H1 (cell line): Measurements from ENCODE around the gene ASAP3. TPM values are rescaled to one million over a fixed set of nuclear protein-coding genes. Genes with fewer than 3 reads are reported as not detected.

Experiments
- CTCF ChIA-PET: fragments of 300-600 bp; sonication (Branson Sonifier 250); formaldehyde crosslinking; loops from one replicate; lab custom pipeline; 2021; ENCODE audit not compliant: partially characterized antibody; lab: Charles Lee
- POLR2A ChIA-PET: fragments of 300-600 bp; sonication (Branson Sonifier 250); formaldehyde crosslinking; loops from one replicate; lab custom pipeline; 2021; ENCODE audit warnings: inconsistent platforms; ENCODE audit not compliant: partially characterized antibody; lab: Charles Lee
- DNase-seq, 2 experiments: peaks; one replicate each; pipeline versions ENCODE4 v3.0.0 to v3.0.0-alpha.2; 2010 to 2022; ENCODE audit warnings: low spot score in 2 of 2, low read depth in 1 of 2, mixed read lengths in 1 of 2
- FAIRE-seq: peaks from 2 replicates; lab custom pipeline; 2011; peaks lifted over from hg19 to GRCh38; lab: Jason Lieb, UNC
- H2AFZ ChIP-seq: 2 replicates; pipeline ENCODE4 v1.8.1; 2012; ENCODE audit warnings: low read length, inconsistent platforms
- H2AK5ac ChIP-seq: 2 replicates; pipeline ENCODE4 v1.6.1; 2013; ENCODE audit warnings: low read depth, low read length
- H2BK120ac ChIP-seq: replicated peaks from 2 replicates; pipeline ENCODE3; 2013; ENCODE audit warnings: low read depth, low read length, inconsistent platforms
- H2BK12ac ChIP-seq: 2 replicates; pipeline ENCODE4 v1.6.1; 2013; ENCODE audit warnings: low read depth, low read length
- H2BK15ac ChIP-seq: 2 replicates; pipeline ENCODE4 v1.6.1; 2013; ENCODE audit warnings: low read length
- H2BK20ac ChIP-seq: 2 replicates; pipeline ENCODE4 v1.6.1; 2013; ENCODE audit warnings: low read length
- H2BK5ac ChIP-seq: 2 replicates; pipeline ENCODE4 v1.6.1; 2013; ENCODE audit warnings: low read depth, low read length
- H3K14ac ChIP-seq: 2 replicates; pipeline ENCODE4 v1.6.1; 2013; ENCODE audit warnings: inconsistent platforms; ENCODE audit not compliant: insufficient read length
- H3K18ac ChIP-seq: 2 replicates; pipeline ENCODE4 v1.6.1; 2013; ENCODE audit warnings: low read length; ENCODE audit errors: extremely low read depth
- H3K23ac ChIP-seq: 2 replicates; pipeline ENCODE4 v1.6.1; 2013; ENCODE audit warnings: inconsistent platforms; ENCODE audit not compliant: insufficient read length
- H3K23me2 ChIP-seq: 2 replicates; pipeline ENCODE4 v1.6.1; 2013; ENCODE audit warnings: low read depth, low read length
- H3K27ac ChIP-seq: 2 replicates; pipeline ENCODE4 v1.6.1; 2011; ENCODE audit warnings: low read depth, low read length, inconsistent platforms
- H3K27me3 ChIP-seq, 4 experiments: replicated peaks in 1 of 4; 1 replicate in 1 of 4; 2 replicates in 3 of 4; pipeline versions ENCODE4 v1.6.1 to v1.8.1; 2011 to 2013; ENCODE audit warnings: low read length in 3 of 4, mild to moderate bottlenecking in 3 of 4, inconsistent platforms in 2 of 4, mixed read lengths in 2 of 4, moderate library complexity in 1 of 4; ENCODE audit not compliant: control insufficient read depth in 3 of 4, insufficient read depth in 3 of 4; ENCODE audit errors: extremely low read depth in 1 of 4
- H3K36me3 ChIP-seq, 4 experiments: 2 replicates each; pipeline versions ENCODE4 v1.6.1 to v1.8.1; 2011 to 2013; ENCODE audit warnings: mild to moderate bottlenecking in 4 of 4, low read length in 3 of 4, moderate library complexity in 2 of 4, control low read depth in 1 of 4, inconsistent platforms in 1 of 4; ENCODE audit not compliant: insufficient read depth in 4 of 4, control insufficient read depth in 2 of 4
- H3K4ac ChIP-seq: replicated peaks from 2 replicates; pipeline ENCODE3; 2013; ENCODE audit warnings: low read length, low read depth, mixed read lengths, inconsistent platforms; ENCODE audit not compliant: insufficient read length
- H3K4me1 ChIP-seq, 4 experiments: replicated peaks in 1 of 4; 1 replicate in 1 of 4; 2 replicates in 3 of 4; pipeline versions ENCODE4 v1.6.1 to v1.8.1; 2011 to 2013; ENCODE audit warnings: low read length in 3 of 4, inconsistent platforms in 2 of 4, mixed read lengths in 1 of 4; ENCODE audit not compliant: insufficient read depth in 4 of 4, control insufficient read depth in 3 of 4
- H3K4me2 ChIP-seq, 2 experiments: 2 replicates each; pipeline versions ENCODE4 v1.6.1 to v1.8.1; 2011 to 2013; ENCODE audit warnings: low read depth in 2 of 2, low read length in 2 of 2, control low read depth in 1 of 2, inconsistent platforms in 1 of 2, mild to moderate bottlenecking in 1 of 2; ENCODE audit not compliant: insufficient read depth in 1 of 2
- H3K4me3 ChIP-seq, 4 experiments: fragments of 200-600, 300-600 bp in 1 of 4; sonication (generic), shearing (Covaris generic), sonication (Bioruptor Twin) in 1 of 4; 2 replicates each; pipeline versions ENCODE4 v1.5.1 to v1.8.1; 2011 to 2016; ENCODE audit warnings: low read length in 4 of 4, low read depth in 3 of 4, control low read depth in 2 of 4, inconsistent platforms in 2 of 4, mild to moderate bottlenecking in 2 of 4, mixed read lengths in 1 of 4, moderate library complexity in 1 of 4; ENCODE audit not compliant: insufficient read depth in 2 of 4; ENCODE audit errors: extremely low read depth in 1 of 4
- H3K56ac ChIP-seq: replicated peaks from 2 replicates; pipeline ENCODE3; 2013; ENCODE audit warnings: low read depth, mild to moderate bottlenecking, mixed read lengths, low read length, inconsistent platforms; ENCODE audit not compliant: insufficient read length
- H3K79me1 ChIP-seq: 2 replicates; pipeline ENCODE4 v1.6.1; 2013; ENCODE audit warnings: low read depth, low read length, control low read depth
- H3K79me2 ChIP-seq, 2 experiments: 2 replicates each; pipeline versions ENCODE4 v1.6.1 to v1.8.1; 2012 to 2013; ENCODE audit warnings: low read length in 2 of 2, mild to moderate bottlenecking in 2 of 2, inconsistent platforms in 1 of 2; ENCODE audit not compliant: insufficient read depth in 2 of 2, control insufficient read depth in 1 of 2
- H3K9ac ChIP-seq, 4 experiments: replicated peaks in 1 of 4; 1 replicate in 1 of 4; 2 replicates in 3 of 4; pipeline versions ENCODE4 v1.6.1 to v1.8.1; 2011 to 2013; ENCODE audit warnings: low read depth in 3 of 4, low read length in 3 of 4, control low read depth in 2 of 4, mild to moderate bottlenecking in 2 of 4, moderate library complexity in 2 of 4, inconsistent platforms in 1 of 4; ENCODE audit errors: extremely low read depth in 1 of 4
- H3K9me3 ChIP-seq, 2 experiments: 2 replicates each; pipeline versions ENCODE4 v1.6.1 to v1.8.1; 2012 to 2013; ENCODE audit warnings: mild to moderate bottlenecking in 2 of 2, moderate library complexity in 2 of 2, control low read depth in 1 of 2, inconsistent platforms in 1 of 2, low read depth in 1 of 2, low read length in 1 of 2, mixed read lengths in 1 of 2; ENCODE audit not compliant: insufficient read depth in 2 of 2
- H4K20me1 ChIP-seq, 2 experiments: replicated peaks in 1 of 2; 2 replicates each; pipeline versions ENCODE3 to v1.8.1; 2011 to 2013; ENCODE audit warnings: inconsistent platforms in 2 of 2, low read length in 2 of 2, mild to moderate bottlenecking in 1 of 2; ENCODE audit not compliant: insufficient read depth in 2 of 2, control insufficient read depth in 1 of 2
- H4K5ac ChIP-seq: 2 replicates; pipeline ENCODE4 v1.6.1; 2013; ENCODE audit warnings: low read length, low read depth, mixed read lengths, inconsistent platforms; ENCODE audit not compliant: insufficient read length
- H4K8ac ChIP-seq: 2 replicates; pipeline ENCODE4 v1.8.0; 2013; ENCODE audit warnings: mild to moderate bottlenecking, moderate library complexity, low read length, inconsistent platforms; ENCODE audit not compliant: insufficient read depth; ENCODE audit errors: extremely low read depth
- H4K91ac ChIP-seq: replicated peaks from 2 replicates; pipeline ENCODE3; 2013; ENCODE audit warnings: low read length, mixed read lengths, inconsistent platforms; ENCODE audit not compliant: insufficient read length
- CBX8 ChIP-seq: fragments of 300-800, 300-1000 bp; sonication (generic); IDR thresholded peaks from 2 replicates; pipeline ENCODE4 v1.7.1; 2016; ENCODE audit warnings: low read depth, low read length, borderline replicate concordance
- CEBPB ChIP-seq: IDR thresholded peaks from 2 replicates; pipeline ENCODE4 v1.6.1; 2012; ENCODE audit warnings: low read depth, low read length
- CTBP2 ChIP-seq: IDR thresholded peaks from 2 replicates; pipeline ENCODE4 v1.7.0; 2011; ENCODE audit warnings: borderline replicate concordance, mild to moderate bottlenecking, moderate library complexity, mixed read lengths, low read length; ENCODE audit not compliant: insufficient read depth, insufficient read length
- PHF8 ChIP-seq: fragments of 200-600 bp; sonication (generic); conservative IDR thresholded peaks from 2 replicates; pipeline ENCODE4 v1.7.1; 2012; ENCODE audit warnings: low read depth, mild to moderate bottlenecking, inconsistent platforms, low read length, moderate library complexity
- RXRA ChIP-seq: IDR thresholded peaks from 2 replicates; pipeline ENCODE4 v1.6.1; 2011; ENCODE audit warnings: low read depth, mild to moderate bottlenecking, low read length, moderate library complexity; ENCODE audit not compliant: insufficient read depth
- SIRT6 ChIP-seq: IDR thresholded peaks from one replicate; pipeline ENCODE4 v1.7.1; 2012; ENCODE audit warnings: low read length, inconsistent platforms
- SIX5 ChIP-seq: IDR thresholded peaks from 2 replicates; pipeline ENCODE4 v1.6.1; 2011; ENCODE audit warnings: mild to moderate bottlenecking, low read depth, low read length
- SP1 ChIP-seq: IDR thresholded peaks from 2 replicates; pipeline ENCODE4 v1.6.1; 2011; ENCODE audit warnings: low read depth, low read length
- SUZ12 ChIP-seq: fragments of 200-600 bp; sonication (generic); IDR thresholded peaks from 2 replicates; pipeline ENCODE4 v1.6.1; 2012; ENCODE audit warnings: mild to moderate bottlenecking, inconsistent platforms, low read length, moderate library complexity, mixed read lengths
- YY1 ChIP-seq: IDR thresholded peaks from 2 replicates; pipeline ENCODE4 v1.6.1; 2011; ENCODE audit warnings: low read depth, mild to moderate bottlenecking, low read length
- ZNF274 ChIP-seq: IDR thresholded peaks from 2 replicates; pipeline ENCODE4 v1.7.0; 2012; ENCODE audit warnings: low read length, borderline replicate concordance; ENCODE audit errors: extremely low read depth
- WGBS, 2 experiments: shearing (Covaris generic) in 1 of 2; methylation state at CpG; one replicate each; pipeline versions ENCODE4 v1.1.6 to v1.1.7; 2013 to 2015; ENCODE audit warnings: low lambda C conversion rate in 2 of 2, mixed read lengths in 2 of 2, inconsistent platforms in 1 of 2, low coverage in 1 of 2, missing lambda C conversion rate in 1 of 2; ENCODE audit not compliant: insufficient replicate concordance in 2 of 2, insufficient coverage in 1 of 2, insufficient read length in 1 of 2; ENCODE audit errors: extremely low coverage in 1 of 2, missing lambda C conversion rate in 1 of 2; 5-methylcytosine and 5-hydroxymethylcytosine counted together
- polyA plus RNA-seq, 7 experiments: library from polyadenylated mRNA; depleted of rRNA in 3 of 7; stranded (reverse) in 5 of 7; unstranded in 2 of 7; fragments of >200 nt in 5 of 7; fragments of 200-250 nt in 2 of 7; gene quantifications; 1 replicate in 5 of 7; 2 replicates in 1 of 7; 4 replicates in 1 of 7; pipeline versions ENCODE4 v1.2.1 to v1.2.3, GENCODE V29; 2011 to 2013; ENCODE audit warnings: missing spikeins in 2 of 7, mixed read lengths in 2 of 7
- total RNA-seq: library from RNA; stranded (reverse); fragmentation: NEBNext Ultra II Directional; extraction: Animal tissue kit (Norgen Biotek cat#: 25700); gene quantifications from 2 replicates; pipeline ENCODE4 v1.2.1, GENCODE V29; 2021
- TF ChIP-seq, protein P1 (sequence below): IDR thresholded peaks from 2 replicates; pipeline ENCODE4 v1.6.1; 2011; ENCODE audit warnings: low read depth, mild to moderate bottlenecking, low read length; ENCODE audit not compliant: insufficient read depth

The ASAP3 gene
- total and polyA plus RNA-seq, 2 of the 8 experiments (the other 6 are each of a cell fraction or from before 2014, with no cell fraction given): 53.1 to 58.0 TPM

DNA sequence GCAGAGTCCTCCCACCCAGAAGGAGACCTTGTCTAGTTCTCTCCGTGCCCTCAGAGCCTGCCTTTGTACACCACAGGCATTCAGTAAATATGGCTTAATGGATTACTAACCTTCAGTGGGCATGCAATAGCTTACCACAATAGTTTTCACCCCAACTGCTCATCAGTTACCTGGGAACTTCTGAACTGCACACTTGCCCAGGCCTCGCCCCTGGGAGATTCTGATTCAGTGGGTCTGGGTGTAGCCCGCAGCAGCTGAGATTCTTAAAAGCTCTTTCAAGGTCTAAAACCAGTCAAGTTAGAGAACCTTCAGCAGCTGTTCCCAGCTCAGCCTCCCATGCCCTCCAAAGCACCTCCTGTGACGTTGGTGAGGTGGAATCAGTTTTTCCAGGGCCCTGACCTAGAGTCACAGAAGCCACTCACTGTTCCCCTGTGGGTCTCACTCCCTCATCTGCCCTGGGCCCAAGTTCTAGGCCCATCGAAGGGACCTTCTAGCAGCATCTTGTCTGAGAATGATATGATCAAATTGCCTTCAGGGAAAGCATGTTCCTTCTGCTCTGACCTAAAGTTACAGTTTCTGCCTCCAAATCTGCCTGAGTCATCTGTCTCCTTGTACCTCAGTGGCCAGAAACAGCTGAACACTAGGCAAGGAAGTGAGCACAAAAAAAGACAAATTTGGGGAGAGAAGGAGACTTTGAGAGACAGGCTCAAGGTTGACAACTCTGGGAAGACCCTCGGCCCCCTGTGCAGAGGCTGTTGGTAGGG, 10.8 kb downstream of the ASAP3 start:
- Histone ChIP-seq H3K27me3 (no peaks in the 10 kb centered on the region), H2AK5ac (no peak overlapping the region), H2BK5ac (no peak overlapping the region), H2BK15ac (no peak overlapping the region), H3K4ac (no peak overlapping the region), H3K4me2 (no peak overlapping the region), H3K79me1 (peaks cover 21% of the 10 kb centered on the region; the same call in 1 of the 2 replicates), H3K79me2 (peaks cover 0 to 22% of the 10 kb centered on the region in 2 experiments; a peak in 2 of 4 replicates), H3K14ac (no peak overlapping the region), H3K4me3 (no peak overlapping the region), H2AFZ (no peak overlapping the region), H2BK20ac (no peak overlapping the region), H3K9me3 (no peaks in the 10 kb centered on the region), H3K23ac (no peak overlapping the region), H3K27ac (no peak overlapping the region), H3K4me1 (peaks cover 0 to 5% (median 0%) of the 10 kb centered on the region in 4 experiments; a peak in 1 of 7 replicates), H4K8ac (no peak overlapping the region), H3K56ac (no peak overlapping the region), H3K18ac (no peak overlapping the region), H4K91ac (no peak overlapping the region), H2BK12ac (no peak overlapping the region), H3K36me3 (no peaks in the 10 kb centered on the region), H4K20me1 (peaks cover 9 to 28% of the 10 kb centered on the region in 2 experiments), H2BK120ac (no peak overlapping the region), H3K9ac (no peak overlapping the region), H4K5ac (no peak overlapping the region), H3K23me2 (no peaks in the 10 kb centered on the region)
- WGBS, 2 experiments: 89% methylated on average over 6 of the region's 6 CpGs; no CpG with 5 or more reads in 1 of the 2 experiments
- FAIRE-seq (no peak), DNase-seq (no peak)
- ChIA-PET CTCF (interaction anchor here (0.7 to 1.5 kb wide), 3 partner anchors 11 to 239 kb away, joined by 3 read pairs; partner anchors contain the start of gene ASAP3), POLR2A (interaction anchor here (1.3 kb wide), 1 partner anchor 11 kb away, joined by 3 read pairs; the partner anchor contains the start of gene ASAP3)
- TF ChIP-seq CBX8 (no peak), CEBPB (no peak), SIRT6 (no peak), SIX5 (no peak), YY1 (no peak), SUZ12 (no peak), CTBP2 (no peak), RXRA (no peak), PHF8 (no peak), SP1 (no peak), ZNF274 (no peak)
- TF ChIP-seq, protein P1, sequence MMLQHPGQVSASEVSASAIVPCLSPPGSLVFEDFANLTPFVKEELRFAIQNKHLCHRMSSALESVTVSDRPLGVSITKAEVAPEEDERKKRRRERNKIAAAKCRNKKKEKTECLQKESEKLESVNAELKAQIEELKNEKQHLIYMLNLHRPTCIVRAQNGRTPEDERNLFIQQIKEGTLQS: no peak
